Measurements from ENCODE around the gene SLC6A6. TPM values are rescaled to one million over a fixed set of nuclear protein-coding genes. Genes with fewer than 3 reads are reported as not detected.

SLC6A6 gene
- 112 and 120 TPM in 2 replicates for total RNA-seq (2013; cell fraction: nucleolus; rRNA removed)
- total RNA-seq (2014; rRNA removed): 28.2 and 28.3 TPM in 2 replicates
- total RNA-seq (2014; rRNA removed; fragmentation: Illumina TruSeq; extraction: Trizol): 18.6 and 19.7 TPM in 2 replicates
- 44.5 and 47.0 TPM in 2 replicates for total RNA-seq (2021)
- polyA plus RNA-seq (2011; ENCODE audit: low read depth): 7.1 TPM
- 14.1 and 21.8 TPM in 2 replicates for polyA plus RNA-seq (2011; rRNA removed)
- 22.1 and 22.3 TPM in 2 replicates for polyA plus RNA-seq (2011; cell fraction: cytosol; rRNA removed)
- polyA plus RNA-seq (2011; cell fraction: nucleus; rRNA removed): 59.7 and 73.3 TPM in 2 replicates
- polyA plus RNA-seq (2012): 11.9 and 15.5 TPM in 2 replicates
- polyA plus RNA-seq (2014; fragmentation: Illumina TruSeq; extraction: Trizol): 25.7 and 28.5 TPM in 2 replicates
- polyA plus RNA-seq (2014; fragmentation: Nextera tagmentation; extraction: Ambion mirVana): 1 to 10 TPM; 5.6 to 6.2 TPM
- 26.4 and 26.5 TPM in 2 replicates for polyA plus RNA-seq (2014; rRNA removed)
- polyA plus RNA-seq (2016; fragmentation: Nextera tagmentation; extraction: Ambion mirVana): 10 to 100 TPM; 10.0 to 13.4 TPM
- 31.8 and 45.9 TPM in 2 replicates for polyA minus RNA-seq (2011; rRNA and poly(A)+ RNA removed)
- 9.0 and 9.6 TPM in 2 replicates for polyA minus RNA-seq (2011; cell fraction: cytosol; rRNA and poly(A)+ RNA removed)
- 31.2 and 54.5 TPM in 2 replicates for polyA minus RNA-seq (2011; cell fraction: nucleus; rRNA and poly(A)+ RNA removed)
- percentile 69 among the genes with signal in this experiment for Bru-seq, nascent RNA
- percentile 74 among the genes with signal in this experiment for BruChase-seq, experiment 1, labeled RNA remaining after a 6-hour chase
- percentile 71 among the genes with signal in this experiment for BruChase-seq, experiment 2, labeled RNA remaining after a 2-hour chase
- long read RNA-seq, experiment 1, partial matches to known transcripts: 1 of 4 reads
- long read RNA-seq, experiment 1, other reads (novel, unspliced or antisense): 1 of 4 reads
- long read RNA-seq, experiment 2, full-length matches to known transcripts: 7 of 27 reads
- long read RNA-seq, experiment 2, partial matches to known transcripts: 4 of 27 reads
- long read RNA-seq, experiment 2, other reads (novel, unspliced or antisense): 16 of 27 reads

DNA sequence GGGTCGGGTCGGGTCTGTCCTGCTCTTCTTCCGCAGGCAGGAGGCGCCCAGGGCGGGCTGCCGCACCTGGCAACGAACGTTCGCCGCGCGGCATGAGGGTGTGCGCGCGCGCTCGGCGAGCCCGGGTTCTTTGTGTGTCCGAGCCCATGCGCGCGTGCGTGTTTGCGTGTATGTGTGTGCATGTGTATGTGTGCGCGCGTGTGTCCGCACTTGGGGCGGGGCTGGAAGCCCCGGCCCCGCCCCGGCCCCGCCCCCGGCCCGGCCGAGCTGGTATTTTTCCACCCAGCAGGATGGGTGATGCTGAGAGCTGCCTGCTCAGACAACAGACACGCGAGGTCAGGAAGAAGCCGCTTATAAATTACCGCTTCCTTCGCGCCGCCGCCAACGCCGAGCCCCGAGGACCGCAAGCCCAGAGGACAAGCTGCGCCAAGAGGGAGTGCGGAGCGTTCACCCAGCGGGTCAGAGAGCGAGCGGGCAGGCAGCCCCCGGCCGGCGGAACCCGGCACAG is at the start of gene SLC6A6:
TSS of gene SLC6A6 (plus strand) at position 303 of the 508 bp plus-strand sequence. CDS start 41,029 bp downstream, outside the sequence.
- Histone ChIP-seq H3K4me2 (ENCODE audit: control insufficient read depth, insufficient read depth) (peak within 1 kb of the TSS; percentile 95), H3K79me2 (ENCODE audit: control insufficient read depth, insufficient read depth, low read length) (peaks cover 40% of the 10 kb centered on the region), H3K27ac (ENCODE audit: control insufficient read depth, insufficient read depth) (peak within 1 kb of the TSS; percentile 82), H4K20me1 (ENCODE audit: control insufficient read depth, insufficient read depth) (peaks cover 5% of the 10 kb centered on the region; the same call in 1 of the 2 replicates), H3K4me3 (peak within 1 kb of the TSS; percentile 89), H2AFZ (ENCODE audit: control insufficient read depth, low read depth, low read length) (peak within 1 kb of the TSS; percentile 87), H3K9me3 (replicated peaks; ENCODE audit: control insufficient read depth, insufficient read depth, low read length) (no peaks in the 10 kb centered on the region), H3K4me1 (ENCODE audit: control insufficient read depth, insufficient read depth, low read length) (peaks cover 29% of the 10 kb centered on the region), H3K9ac (ENCODE audit: control insufficient read depth, insufficient read depth, low read length) (peak within 1 kb of the TSS; percentile 88), H3K27me3 (replicated peaks in 1 of 2; ENCODE audit: control insufficient read depth in 2 of 2, insufficient read depth in 2 of 2, low read length in 1 of 2) (no peaks in the 10 kb centered on the region; a peak in 1 of 4 replicates), H3K36me3 (ENCODE audit: control insufficient read depth in 2 of 2, insufficient read depth in 2 of 2, low read length in 1 of 2) (no peaks in the 10 kb centered on the region)
- ChIA-PET POLR2A (interaction anchor here (0.6 to 5.1 kb wide), 5 partner anchors 19 to 224 kb away, joined by 3 to 53 read pairs (median 3); partner anchors contain the start of genes LSM3 and XPC), RAD21 (ENCODE audit: unreplicated experiment) (interaction anchor here (1.0 to 9.2 kb wide), 3 partner anchors 27 to 65 kb away, joined by 4 to 144 read pairs (median 4); no protein-coding TSS in a partner anchor), CTCF (interaction anchor here (0.9 to 9.7 kb wide), 5 partner anchors 23 to 65 kb away, joined by 4 to 96 read pairs (median 5); no protein-coding TSS in a partner anchor), SMC1A (ENCODE audit: uncharacterized antibody, unreplicated experiment) (interaction anchor here (0.7 to 12.5 kb wide), 5 partner anchors 16 to 59 kb away, joined by 3 to 143 read pairs (median 3); no protein-coding TSS in a partner anchor)
- DNase-seq (ENCODE audit: low read depth, low spot score) (peak; percentile 79), ATAC-seq (peak; percentile 82), FAIRE-seq (peak; percentile 92)
- in situ Hi-C loops (cut with MboI) (no loop called here), intact Hi-C loops (cut with micrococcal nuclease; ENCODE audit: unreplicated experiment) (loop anchor here (1.0 kb wide), 2 partner anchors 30 to 66 kb away; no protein-coding TSS in a partner anchor)
- no TSS peak for BruUV-seq (replicated peaks)
- under 1% methylated on average over 33 of the region's 59 CpGs for WGBS (ENCODE audit: insufficient coverage, insufficient replicate concordance, low lambda C conversion rate, missing lambda C conversion rate)
- TF ChIP-seq MYB (IDR thresholded peaks at IDR 0.05; ENCODE audit: borderline replicate concordance, low read depth, low read length) (no peak), CHD2 (IDR thresholded peaks at IDR 0.05; ENCODE audit: borderline replicate concordance, low read depth, low read length) (peak; percentile 25; the same call in 1 of the 2 replicates), MEF2B (IDR thresholded peaks at IDR 0.05; ENCODE audit: partially characterized antibody, poor library complexity, severe bottlenecking) (peak; percentile 22), ZNF207 (IDR thresholded peaks at IDR 0.05; ENCODE audit: borderline replicate concordance) (no peak), TBL1XR1 (IDR thresholded peaks at IDR 0.05; ENCODE audit: low read depth, low read length) (0 out of 2 replicates have a peak, but pooled peaks have one; percentile 16), SIN3A (IDR thresholded peaks at IDR 0.05; ENCODE audit: low read depth, low read length) (peak; percentile 40; the same call in 1 of the 2 replicates), BACH1 (IDR thresholded peaks at IDR 0.05; ENCODE audit: borderline replicate concordance) (0 out of 2 replicates have a peak, but pooled peaks have one; percentile 24), NFXL1 (IDR thresholded peaks at IDR 0.05; ENCODE audit: borderline replicate concordance) (no peak), RFX5 (IDR thresholded peaks at IDR 0.05; ENCODE audit: low read depth, low read length) (no peak), WRNIP1 (IDR thresholded peaks at IDR 0.05; ENCODE audit: borderline replicate concordance, low read depth, low read length) (no peak), RCOR1 (conservative IDR thresholded peaks at IDR 0.05; ENCODE audit: low read depth, low read length) (0 out of 2 replicates have a peak, but pooled peaks have one; percentile 72), TCF7 (IDR thresholded peaks at IDR 0.05; ENCODE audit: borderline replicate concordance) (no peak), IKZF1 (conservative IDR thresholded peaks at IDR 0.05) (peak; percentile 54)
- TF ChIP-seq, protein P1, sequence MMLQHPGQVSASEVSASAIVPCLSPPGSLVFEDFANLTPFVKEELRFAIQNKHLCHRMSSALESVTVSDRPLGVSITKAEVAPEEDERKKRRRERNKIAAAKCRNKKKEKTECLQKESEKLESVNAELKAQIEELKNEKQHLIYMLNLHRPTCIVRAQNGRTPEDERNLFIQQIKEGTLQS (IDR thresholded peaks at IDR 0.05; ENCODE audit: borderline replicate concordance, extremely low read depth, low read depth, low read length): no peak
- TF ChIP-seq, protein P2, sequence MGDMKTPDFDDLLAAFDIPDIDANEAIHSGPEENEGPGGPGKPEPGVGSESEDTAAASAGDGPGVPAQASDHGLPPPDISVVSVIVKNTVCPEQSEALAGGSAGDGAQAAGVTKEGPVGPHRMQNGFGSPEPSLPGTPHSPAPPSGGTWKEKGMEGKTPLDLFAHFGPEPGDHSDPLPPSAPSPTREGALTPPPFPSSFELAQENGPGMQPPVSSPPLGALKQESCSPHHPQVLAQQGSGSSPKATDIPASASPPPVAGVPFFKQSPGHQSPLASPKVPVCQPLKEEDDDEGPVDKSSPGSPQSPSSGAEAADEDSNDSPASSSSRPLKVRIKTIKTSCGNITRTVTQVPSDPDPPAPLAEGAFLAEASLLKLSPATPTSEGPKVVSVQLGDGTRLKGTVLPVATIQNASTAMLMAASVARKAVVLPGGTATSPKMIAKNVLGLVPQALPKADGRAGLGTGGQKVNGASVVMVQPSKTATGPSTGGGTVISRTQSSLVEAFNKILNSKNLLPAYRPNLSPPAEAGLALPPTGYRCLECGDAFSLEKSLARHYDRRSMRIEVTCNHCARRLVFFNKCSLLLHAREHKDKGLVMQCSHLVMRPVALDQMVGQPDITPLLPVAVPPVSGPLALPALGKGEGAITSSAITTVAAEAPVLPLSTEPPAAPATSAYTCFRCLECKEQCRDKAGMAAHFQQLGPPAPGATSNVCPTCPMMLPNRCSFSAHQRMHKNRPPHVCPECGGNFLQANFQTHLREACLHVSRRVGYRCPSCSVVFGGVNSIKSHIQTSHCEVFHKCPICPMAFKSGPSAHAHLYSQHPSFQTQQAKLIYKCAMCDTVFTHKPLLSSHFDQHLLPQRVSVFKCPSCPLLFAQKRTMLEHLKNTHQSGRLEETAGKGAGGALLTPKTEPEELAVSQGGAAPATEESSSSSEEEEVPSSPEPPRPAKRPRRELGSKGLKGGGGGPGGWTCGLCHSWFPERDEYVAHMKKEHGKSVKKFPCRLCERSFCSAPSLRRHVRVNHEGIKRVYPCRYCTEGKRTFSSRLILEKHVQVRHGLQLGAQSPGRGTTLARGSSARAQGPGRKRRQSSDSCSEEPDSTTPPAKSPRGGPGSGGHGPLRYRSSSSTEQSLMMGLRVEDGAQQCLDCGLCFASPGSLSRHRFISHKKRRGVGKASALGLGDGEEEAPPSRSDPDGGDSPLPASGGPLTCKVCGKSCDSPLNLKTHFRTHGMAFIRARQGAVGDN (IDR thresholded peaks at IDR 0.05): 0 out of 2 replicates have a peak, but pooled peaks have one; percentile 32

All from GM12878 (cell line).